ENCODE results near the gene IFNL2.

GRCh38 chr19:39319098-39319891 lies 51.1 kb downstream of the IFNL2 start:
- TF ChIP-seq PRDM10 (IDR thresholded peaks at IDR 0.05; ENCODE audit: partially characterized antibody) (no peak), HDAC2 (IDR thresholded peaks at IDR 0.05) (no peak), TFAP4 (CRISPR knock-in tag; IDR thresholded peaks at IDR 0.05; ENCODE audit: borderline replicate concordance) (no peak), NRF1 (conservative IDR thresholded peaks at IDR 0.05 in 1 of 2, IDR thresholded peaks at IDR 0.05 in 1 of 2) (no peak), CEBPB (tag; IDR thresholded peaks at IDR 0.05) (no peak), NFYB (IDR thresholded peaks at IDR 0.05; ENCODE audit: extremely low read depth, insufficient read length) (no peak)

All from K562 (cell line).